ENCODE measurements around the gene ISX. TPM values are rescaled to one million over a fixed set of nuclear protein-coding genes. Genes with fewer than 3 reads are reported as not detected.
"Not testable (repeated sequence)": the region's sequence is repeated elsewhere in the genome, so short reads cannot be mapped to it uniquely, and the experiment has no call there.

ISX gene
- not detected for total RNA-seq
- long read RNA-seq: 0 reads

GRCh38 chr22:35065796-35066218, at the start of gene ISX:
ISX (plus strand) TSS chr22:35066158; CDS start chr22:35067088, 930 bp downstream.
- DNase-seq (ENCODE audit: low spot score): no peak
- intact Hi-C loops (cut with DNase I): no loop called here

GRCh38 chr22:35016909-35017308, 49.0 kb upstream of the ISX start:
- intact Hi-C loops (cut with DNase I): no loop called here

GRCh38 chr22:35018995-35019394, 47.0 kb upstream of the ISX start:
- DNase-seq (ENCODE audit: low spot score): no peak
- intact Hi-C loops (cut with DNase I): no loop called here

More at GRCh38 chr22:35016909-35017308, 49.0 kb upstream of the ISX start:
- no peak for DNase-seq (ENCODE audit: low spot score)

DNA sequence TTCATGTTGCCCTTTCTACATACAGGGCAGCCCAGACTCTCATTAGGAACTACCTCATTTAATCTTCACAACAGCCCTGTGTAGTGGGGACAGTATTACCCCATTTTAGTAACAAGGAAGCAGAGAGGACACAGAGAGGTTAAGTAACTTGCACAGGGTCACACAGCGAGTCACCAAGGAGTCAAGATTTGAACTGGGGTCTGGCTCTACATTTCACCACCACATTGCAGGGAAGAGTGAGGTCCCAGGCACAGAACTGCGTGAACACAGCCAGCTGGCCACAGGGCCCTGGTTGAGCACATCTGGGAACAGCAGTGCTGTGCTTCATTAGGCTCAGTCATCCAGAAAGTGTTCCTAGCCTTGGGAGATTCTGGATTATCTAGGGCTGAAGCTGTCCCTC, 45.4 kb upstream of the ISX start:
- DNase-seq (ENCODE audit: low spot score): no peak
- intact Hi-C loops (cut with DNase I): loop anchor here (5.0 kb wide), 1 partner anchor 608 kb away; no protein-coding TSS in a partner anchor

- no peak for DNase-seq (ENCODE audit: low spot score)
- intact Hi-C loops (cut with DNase I): loop anchor here (5.0 kb wide), 1 partner anchor 609 kb away; no protein-coding TSS in a partner anchor
Observed at GRCh38 chr22:35021161-35021560, 44.8 kb upstream of the ISX start.

GRCh38 chr22:35022291-35022690, 43.7 kb upstream of the ISX start:
- no peak for DNase-seq (ENCODE audit: low spot score)
- intact Hi-C loops (cut with DNase I): loop anchor here (5.0 kb wide), 1 partner anchor 610 kb away; no protein-coding TSS in a partner anchor

- DNase-seq (ENCODE audit: low spot score): peak; percentile 80
- intact Hi-C loops (cut with DNase I): loop anchor here (5.0 kb wide), 1 partner anchor 612 kb away; no protein-coding TSS in a partner anchor
Observed at GRCh38 chr22:35023692-35024363, 42.1 kb upstream of the ISX start.

DNA sequence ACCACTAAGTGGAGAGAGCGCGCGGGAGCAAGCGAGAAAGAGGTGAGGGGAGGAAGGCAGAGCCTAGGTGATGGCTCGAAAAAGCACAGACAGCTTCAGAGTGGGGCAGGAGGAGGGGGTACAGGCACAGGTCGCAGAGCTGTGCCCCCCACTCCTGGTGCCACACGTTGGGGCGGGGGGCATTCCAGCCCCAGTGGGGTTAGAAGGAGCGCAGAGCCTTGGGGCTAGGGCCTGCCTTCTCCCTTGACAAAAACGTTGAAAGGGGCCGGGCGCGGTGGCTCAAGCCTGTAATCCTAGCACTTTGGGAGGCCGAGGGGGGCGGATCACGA, 41.6 kb upstream of the ISX start:
- DNase-seq (ENCODE audit: low spot score): no peak
- intact Hi-C loops (cut with DNase I): loop anchor here (5.0 kb wide), 1 partner anchor 612 kb away; no protein-coding TSS in a partner anchor

- intact Hi-C loops (cut with DNase I); DNase-seq (ENCODE audit: low spot score): not testable (repeated sequence)
Observed at GRCh38 chr22:35030112-35030511, 35.8 kb upstream of the ISX start.

DNA sequence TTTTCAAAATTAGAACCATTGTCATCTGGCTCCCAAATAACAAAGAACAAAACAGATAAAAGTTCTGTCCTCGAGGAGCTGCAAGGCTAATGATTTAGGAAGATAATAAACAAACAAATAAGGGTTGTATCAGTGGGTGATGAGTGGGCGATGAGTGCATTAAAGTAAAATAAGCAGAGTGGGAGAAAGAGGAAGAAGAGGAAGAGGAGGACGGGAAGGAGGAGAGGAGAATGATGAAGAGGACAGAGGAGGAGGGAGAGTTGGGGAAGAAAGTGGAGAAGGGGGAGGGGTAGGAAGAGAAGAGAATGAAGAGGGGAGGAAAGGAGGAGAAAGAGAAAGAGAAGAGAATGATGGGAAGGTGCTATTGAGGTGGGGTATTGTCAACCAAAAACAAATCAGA, 33.4 kb upstream of the ISX start:
- DNase-seq (ENCODE audit: low spot score): no peak
- intact Hi-C loops (cut with DNase I): no loop called here

DNA sequence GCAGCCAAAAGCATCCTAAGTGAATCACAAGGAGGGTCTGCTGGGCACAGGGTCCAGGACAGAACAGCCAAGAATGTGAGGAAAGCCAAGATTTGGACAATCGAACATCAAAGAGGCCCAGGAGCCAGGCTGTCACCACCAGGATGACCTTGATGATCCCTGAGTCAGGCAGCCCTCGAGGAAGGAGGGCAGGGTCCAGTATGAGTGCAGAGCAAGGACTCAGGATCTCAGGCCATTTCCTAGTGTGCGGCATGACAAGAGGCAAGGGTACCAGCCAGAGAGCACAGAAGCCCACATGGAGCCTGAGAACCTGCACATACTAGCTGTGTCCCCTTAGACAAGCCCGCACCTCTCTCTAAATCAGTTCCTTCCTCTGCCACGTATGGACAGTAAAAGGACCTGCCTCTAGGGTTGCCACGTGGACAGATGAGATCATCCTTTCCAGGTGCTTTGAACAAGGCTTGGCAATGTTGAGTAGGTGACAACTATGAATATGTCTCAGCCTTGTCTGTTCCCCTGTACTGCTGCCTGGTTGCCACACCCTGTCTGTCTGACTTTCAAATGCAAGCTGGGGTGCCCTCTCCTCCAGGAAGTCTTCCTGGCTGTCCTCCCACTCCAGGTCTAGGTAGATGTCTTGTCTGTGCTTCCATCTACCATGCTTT, 32.2 kb upstream of the ISX start:
- intact Hi-C loops (cut with DNase I): no loop called here
- DNase-seq (ENCODE audit: low spot score): no peak

- intact Hi-C loops (cut with DNase I): no loop called here
- DNase-seq (ENCODE audit: low spot score): no peak
Observed at GRCh38 chr22:35034963-35035362, 31.0 kb upstream of the ISX start.

GRCh38 chr22:35037089-35037488, 28.9 kb upstream of the ISX start:
- no peak for DNase-seq (ENCODE audit: low spot score)
- intact Hi-C loops (cut with DNase I): no loop called here

DNA sequence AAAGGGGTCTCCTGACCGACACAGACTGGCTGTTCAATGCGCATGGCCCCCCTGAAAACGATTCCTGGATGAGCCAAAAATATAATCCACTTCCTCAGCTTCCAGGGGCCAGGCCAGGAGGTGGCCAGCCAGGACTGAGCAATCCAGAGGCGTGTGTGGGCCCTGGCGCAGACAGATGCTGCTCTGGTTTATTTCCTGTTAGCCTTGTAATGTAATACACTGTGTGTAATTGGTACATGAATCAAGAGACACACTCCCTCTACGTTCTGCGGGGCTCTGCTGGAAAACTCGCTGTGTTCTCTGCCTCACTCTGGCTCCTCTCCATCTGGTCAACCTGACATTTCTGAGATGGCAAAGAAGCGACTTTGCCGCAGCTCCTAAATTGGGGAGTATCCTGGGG, 26.3 kb upstream of the ISX start:
- no peak for DNase-seq (ENCODE audit: low spot score)
- intact Hi-C loops (cut with DNase I): no loop called here

GRCh38 chr22:35043252-35043933, 22.6 kb upstream of the ISX start:
- no peak for DNase-seq (ENCODE audit: low spot score)
- intact Hi-C loops (cut with DNase I): no loop called here

DNA sequence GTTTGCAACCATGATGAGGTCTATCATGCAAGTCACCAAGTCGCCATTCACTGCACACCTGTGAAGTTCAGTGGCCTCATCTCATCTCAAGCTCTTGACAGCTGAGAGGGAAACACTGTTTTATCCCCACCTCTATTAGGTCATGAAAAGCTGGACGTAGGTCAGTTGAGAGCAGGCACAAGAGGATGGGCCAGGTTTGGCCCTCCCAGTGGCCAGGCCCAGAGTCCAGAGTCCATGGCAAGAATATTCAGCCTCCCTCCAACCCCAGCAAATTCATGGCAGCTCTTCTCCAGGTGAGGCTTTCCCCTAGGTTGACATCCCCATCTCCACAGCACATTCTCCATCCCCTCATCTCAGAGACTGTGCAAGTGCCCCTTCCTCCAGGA, 22.0 kb upstream of the ISX start:
- no peak for DNase-seq (ENCODE audit: low spot score)
- intact Hi-C loops (cut with DNase I): no loop called here

DNA sequence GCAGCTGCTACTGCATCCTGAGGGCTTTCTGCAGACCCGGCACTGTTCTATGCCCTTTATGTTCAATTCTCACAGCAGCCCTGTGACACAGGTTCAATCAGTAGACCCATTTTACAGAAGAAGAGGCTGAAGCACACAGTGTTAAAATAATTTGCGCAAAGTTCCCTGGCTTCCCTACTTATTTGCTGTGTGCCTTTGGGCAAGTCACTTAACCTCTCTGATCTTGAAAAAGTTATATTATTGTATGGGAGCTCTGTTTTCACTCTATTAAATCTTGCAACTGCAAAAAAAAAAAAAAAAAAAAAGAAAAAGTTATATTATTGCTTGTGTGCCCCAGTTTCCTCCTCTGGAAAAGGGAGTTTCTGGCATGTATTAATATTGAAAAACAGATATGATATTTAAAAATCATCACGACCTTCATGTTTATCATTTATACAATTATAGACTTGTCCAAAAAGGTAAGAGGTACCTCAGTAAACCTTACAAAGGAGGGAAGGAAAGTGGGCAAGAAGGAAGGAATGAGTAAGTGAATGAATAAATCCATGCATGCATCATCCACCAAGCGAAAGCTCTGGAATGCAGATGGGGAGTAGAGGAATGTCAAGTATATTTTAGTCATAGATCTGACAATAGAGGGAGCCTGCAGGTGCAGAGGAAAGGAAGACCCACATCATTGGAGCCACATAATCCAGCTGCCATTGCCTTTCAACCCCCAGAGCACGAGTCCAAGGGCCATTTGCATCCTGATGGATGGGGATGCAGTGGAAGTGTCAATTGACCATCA, 21.2 kb upstream of the ISX start:
- intact Hi-C loops (cut with DNase I): no loop called here
- no peak for DNase-seq (ENCODE audit: low spot score)

DNA sequence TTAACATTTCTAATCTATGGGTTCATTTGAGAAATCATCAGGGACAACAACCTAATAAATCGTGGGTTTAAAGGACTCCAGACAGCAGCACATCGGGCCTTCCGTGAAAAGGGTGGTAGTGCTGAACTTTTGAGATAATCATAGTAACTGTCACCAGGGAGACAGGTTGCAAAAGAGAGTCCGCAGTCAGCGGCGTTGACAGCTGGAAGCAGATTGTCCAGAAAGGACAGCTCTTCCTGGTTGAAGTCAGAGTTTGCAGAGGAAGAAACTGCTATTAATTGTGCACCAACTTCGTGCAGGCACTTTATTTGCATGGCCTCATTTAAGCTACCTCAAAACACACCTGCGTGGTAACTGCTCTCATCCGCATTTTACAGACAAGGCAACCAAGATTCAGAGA, 20.5 kb upstream of the ISX start:
- intact Hi-C loops (cut with DNase I): no loop called here

DNA sequence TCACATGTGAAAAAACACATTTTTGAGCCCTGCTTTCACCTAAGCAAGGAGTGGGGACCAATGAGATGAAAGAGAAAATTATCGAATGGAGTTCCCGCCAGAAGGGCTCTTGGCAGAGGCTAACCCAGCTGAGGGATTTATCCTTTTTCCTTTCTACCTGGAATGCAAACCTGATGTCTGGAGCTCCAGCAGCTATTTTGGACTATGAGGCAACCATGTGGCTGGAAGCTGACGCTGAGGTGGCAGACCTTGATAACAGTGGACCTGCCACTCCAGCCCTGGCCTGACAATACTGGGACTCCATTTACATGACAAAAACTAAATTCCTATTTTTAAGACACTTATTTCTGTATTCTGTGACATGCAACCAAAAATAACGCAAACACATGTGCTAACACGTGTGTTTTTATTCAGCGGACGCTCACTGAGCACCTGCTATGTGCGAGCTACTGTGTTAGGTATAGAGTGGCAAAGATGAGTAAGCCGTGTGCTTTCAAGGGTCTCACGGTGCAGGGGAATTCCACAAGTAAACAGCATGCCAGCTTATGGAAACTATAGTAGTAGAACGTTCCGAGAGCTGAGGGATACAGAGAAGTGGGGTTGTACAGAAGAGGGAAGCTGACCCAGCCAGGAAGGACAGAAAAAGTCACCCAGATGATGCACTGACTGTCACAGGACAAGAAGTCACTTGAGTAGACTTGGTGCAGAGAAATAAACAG, 19.1 kb upstream of the ISX start:
- no peak for DNase-seq (ENCODE audit: low spot score)
- intact Hi-C loops (cut with DNase I): no loop called here

More for the DNA sequence above, 20.5 kb upstream of the ISX start:
- no peak for DNase-seq (ENCODE audit: low spot score)
